Right lobe of liver (tissue), 4 donors: Measurements from ENCODE around the gene ARHGAP42.

Experiments
- POLR2A ChIP-seq: fragments of 450-650 bp; IDR thresholded peaks from one replicate; pipeline ENCODE4 v1.6.1; 2017; ENCODE audit warnings: antibody characterized with exemption, mild to moderate bottlenecking
- TF ChIP-seq, protein P1 (sequence below), 4 donors: fragments of 200-600 bp in 3 of 4; fragments of 450-650 bp in 1 of 4; IDR thresholded peaks; one replicate each; pipeline versions ENCODE4 v1.5.1 to v1.8.0; 2016 to 2022; ENCODE audit warnings: antibody characterized with exemption in 4 of 4, mild to moderate bottlenecking in 2 of 4
- donor health status: DM: no; HTN: no; CAD: no.
- donor health status: DM: no; HTN: no; CAD: no.
- donor health status: DM: no; HTN: yes; CAD: no.

DNA sequence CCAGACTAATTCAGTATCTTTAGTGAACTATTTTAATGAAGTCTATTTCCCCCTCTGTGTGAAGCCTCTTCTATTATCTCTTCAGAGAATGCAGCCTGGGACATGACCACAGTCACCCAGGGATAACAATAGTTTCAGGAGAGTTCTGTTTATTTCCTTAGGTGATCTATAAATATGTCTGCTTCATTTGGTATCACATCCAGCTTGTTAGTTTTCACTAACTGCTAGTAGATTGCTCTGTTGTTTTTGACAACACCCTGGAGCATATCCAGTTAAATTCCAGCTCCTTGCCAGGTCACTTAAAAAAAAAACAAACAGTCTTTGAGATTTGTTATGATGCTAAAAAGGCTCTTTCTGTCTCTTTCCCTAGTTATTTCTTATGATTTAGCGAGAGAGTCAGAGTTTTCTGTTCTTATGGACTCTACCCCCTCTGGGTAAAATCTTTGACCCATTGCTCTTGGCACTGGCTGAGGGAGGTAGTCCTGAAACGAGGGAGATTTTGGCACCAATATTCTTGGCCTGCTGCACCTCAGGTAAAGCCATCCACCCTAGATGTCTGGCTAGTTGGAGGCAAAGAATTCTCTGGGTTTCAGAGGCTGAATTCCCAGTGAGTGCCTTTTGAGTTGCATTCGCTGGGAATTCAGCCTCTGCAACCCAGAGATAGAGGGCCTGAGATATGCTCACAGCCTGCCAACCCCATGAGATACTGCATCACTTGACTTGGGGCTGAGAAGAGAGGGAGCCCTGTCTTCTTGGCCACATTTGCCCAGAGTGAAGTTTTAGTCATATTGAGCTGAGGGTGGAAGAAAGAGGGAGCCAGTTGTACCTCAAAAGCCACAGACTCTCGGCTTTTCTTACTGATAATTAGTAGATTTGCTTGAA lies 283.4 kb downstream of the ARHGAP42 start:
- TF ChIP-seq, protein P1, sequence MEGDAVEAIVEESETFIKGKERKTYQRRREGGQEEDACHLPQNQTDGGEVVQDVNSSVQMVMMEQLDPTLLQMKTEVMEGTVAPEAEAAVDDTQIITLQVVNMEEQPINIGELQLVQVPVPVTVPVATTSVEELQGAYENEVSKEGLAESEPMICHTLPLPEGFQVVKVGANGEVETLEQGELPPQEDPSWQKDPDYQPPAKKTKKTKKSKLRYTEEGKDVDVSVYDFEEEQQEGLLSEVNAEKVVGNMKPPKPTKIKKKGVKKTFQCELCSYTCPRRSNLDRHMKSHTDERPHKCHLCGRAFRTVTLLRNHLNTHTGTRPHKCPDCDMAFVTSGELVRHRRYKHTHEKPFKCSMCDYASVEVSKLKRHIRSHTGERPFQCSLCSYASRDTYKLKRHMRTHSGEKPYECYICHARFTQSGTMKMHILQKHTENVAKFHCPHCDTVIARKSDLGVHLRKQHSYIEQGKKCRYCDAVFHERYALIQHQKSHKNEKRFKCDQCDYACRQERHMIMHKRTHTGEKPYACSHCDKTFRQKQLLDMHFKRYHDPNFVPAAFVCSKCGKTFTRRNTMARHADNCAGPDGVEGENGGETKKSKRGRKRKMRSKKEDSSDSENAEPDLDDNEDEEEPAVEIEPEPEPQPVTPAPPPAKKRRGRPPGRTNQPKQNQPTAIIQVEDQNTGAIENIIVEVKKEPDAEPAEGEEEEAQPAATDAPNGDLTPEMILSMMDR (IDR thresholded peaks at IDR 0.05): no peak
- TF ChIP-seq POLR2A: no peak
